ENCODE results near the gene RABGAP1L.
"Not testable (repeated sequence)": the region's sequence is repeated elsewhere in the genome, so short reads cannot be mapped to it uniquely, and the experiment has no call there.

The RABGAP1L gene

DNA sequence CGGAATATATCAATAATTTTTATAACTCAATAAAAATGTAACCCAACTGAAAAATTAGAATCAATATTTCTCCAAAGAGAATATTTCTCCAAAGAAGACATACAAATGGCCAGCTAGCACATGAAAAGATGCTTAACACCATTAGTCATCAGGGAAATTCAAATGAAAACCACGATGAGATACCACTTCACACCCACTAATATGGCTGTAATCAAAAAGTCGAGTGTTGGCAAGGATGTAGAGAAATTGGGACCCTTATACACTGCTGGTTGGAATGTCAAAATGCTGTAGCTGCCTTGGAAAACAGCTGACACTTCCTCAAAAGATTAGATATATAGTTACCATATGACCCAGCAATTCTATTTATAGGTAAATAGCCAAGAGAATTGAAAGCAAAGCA lies 421.5 kb downstream of the RABGAP1L start:
- Histone ChIP-seq H3K9me3 (no peaks in the 10 kb centered on the region), H3K4me1 (no peaks in the 10 kb centered on the region), H3K36me3 (no peaks in the 10 kb centered on the region), H3K27me3 (no peaks in the 10 kb centered on the region), H3K4me3 (ENCODE audit: low read depth, low read length) (no peak overlapping the region)
- TF ChIP-seq, protein P1, sequence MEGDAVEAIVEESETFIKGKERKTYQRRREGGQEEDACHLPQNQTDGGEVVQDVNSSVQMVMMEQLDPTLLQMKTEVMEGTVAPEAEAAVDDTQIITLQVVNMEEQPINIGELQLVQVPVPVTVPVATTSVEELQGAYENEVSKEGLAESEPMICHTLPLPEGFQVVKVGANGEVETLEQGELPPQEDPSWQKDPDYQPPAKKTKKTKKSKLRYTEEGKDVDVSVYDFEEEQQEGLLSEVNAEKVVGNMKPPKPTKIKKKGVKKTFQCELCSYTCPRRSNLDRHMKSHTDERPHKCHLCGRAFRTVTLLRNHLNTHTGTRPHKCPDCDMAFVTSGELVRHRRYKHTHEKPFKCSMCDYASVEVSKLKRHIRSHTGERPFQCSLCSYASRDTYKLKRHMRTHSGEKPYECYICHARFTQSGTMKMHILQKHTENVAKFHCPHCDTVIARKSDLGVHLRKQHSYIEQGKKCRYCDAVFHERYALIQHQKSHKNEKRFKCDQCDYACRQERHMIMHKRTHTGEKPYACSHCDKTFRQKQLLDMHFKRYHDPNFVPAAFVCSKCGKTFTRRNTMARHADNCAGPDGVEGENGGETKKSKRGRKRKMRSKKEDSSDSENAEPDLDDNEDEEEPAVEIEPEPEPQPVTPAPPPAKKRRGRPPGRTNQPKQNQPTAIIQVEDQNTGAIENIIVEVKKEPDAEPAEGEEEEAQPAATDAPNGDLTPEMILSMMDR (IDR thresholded peaks at IDR 0.05; ENCODE audit: low read depth, low read length), result no peak
- no peak for DNase-seq

DNA sequence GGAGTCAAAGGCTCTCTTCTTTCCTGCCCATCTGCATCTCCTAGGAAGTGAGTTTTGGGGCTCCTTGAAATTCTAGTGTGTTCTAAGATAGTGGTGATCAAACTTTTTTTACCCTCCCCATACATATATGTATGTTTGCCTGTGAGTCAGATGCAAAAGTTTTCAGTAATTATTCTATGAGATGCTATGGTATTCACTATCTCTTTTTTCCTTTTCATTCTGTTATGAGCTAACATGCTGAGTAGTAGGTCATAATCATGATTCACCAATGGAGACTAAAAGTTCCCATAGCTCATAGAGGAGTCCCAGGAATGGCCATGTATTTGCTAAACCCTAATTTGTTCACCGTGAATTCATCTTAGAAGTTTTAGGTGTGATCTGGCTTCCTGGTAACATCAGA lies 424.0 kb downstream of the RABGAP1L start:
- H3K4me3 ChIP-seq (ENCODE audit: low read depth, low read length), result no peak overlapping the region
- H3K27me3 ChIP-seq, result no peaks in the 10 kb centered on the region
- H3K36me3 ChIP-seq, result no peaks in the 10 kb centered on the region
- DNase-seq, result no peak
- H3K4me1 ChIP-seq, result no peaks in the 10 kb centered on the region
- TF ChIP-seq, protein P1 (IDR thresholded peaks at IDR 0.05; ENCODE audit: low read depth, low read length), result no peak
- H3K9me3 ChIP-seq, result no peaks in the 10 kb centered on the region

DNA sequence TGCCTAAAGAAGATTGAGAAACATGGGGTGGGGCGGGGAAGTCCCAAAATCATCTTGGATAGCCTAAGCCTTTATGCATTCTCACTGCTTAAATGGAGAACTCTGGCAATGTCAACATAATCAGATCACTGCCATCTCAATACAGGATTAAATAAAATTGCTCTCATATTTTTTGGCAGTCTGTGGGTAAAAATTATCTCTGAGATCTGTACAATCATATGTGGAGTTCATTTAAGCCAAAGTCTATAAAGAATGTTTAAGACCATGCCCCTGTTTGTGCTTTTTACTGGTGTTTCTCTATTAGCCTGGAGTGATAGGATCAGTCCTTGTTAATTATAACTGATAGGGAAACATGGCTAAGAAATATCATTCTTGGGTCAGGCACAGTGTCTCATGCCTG lies 424.8 kb downstream of the RABGAP1L start:
- no peak for DNase-seq
- Histone ChIP-seq H3K4me3 (ENCODE audit: low read depth, low read length) (no peak overlapping the region), H3K27me3 (no peaks in the 10 kb centered on the region), H3K4me1 (no peaks in the 10 kb centered on the region), H3K36me3 (no peaks in the 10 kb centered on the region), H3K9me3 (no peaks in the 10 kb centered on the region)
- TF ChIP-seq, protein P1 (IDR thresholded peaks at IDR 0.05; ENCODE audit: low read depth, low read length), result no peak

DNA sequence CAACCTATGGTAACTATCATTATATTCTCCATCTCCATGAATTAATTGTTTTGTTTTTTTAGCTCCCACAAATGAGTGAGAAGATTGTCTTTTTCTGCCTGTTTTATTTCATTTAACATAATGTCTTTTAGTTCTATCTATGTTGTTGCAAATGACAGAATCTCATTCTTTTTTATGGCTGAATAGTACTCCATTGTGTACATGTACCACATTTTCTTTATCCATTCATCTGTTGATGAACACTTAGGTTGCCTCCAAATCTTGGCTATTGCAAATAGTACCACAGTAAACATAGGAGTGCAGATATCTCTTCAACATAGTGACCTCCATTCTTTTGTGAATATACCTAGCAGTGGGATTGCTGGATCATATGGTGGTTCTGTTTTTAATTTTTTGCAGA lies 429.3 kb downstream of the RABGAP1L start:
- not testable (repeated sequence) for H3K4me3 ChIP-seq (ENCODE audit: low read depth, low read length); H3K4me1 ChIP-seq; H3K27me3 ChIP-seq; H3K36me3 ChIP-seq; H3K9me3 ChIP-seq; DNase-seq

DNA sequence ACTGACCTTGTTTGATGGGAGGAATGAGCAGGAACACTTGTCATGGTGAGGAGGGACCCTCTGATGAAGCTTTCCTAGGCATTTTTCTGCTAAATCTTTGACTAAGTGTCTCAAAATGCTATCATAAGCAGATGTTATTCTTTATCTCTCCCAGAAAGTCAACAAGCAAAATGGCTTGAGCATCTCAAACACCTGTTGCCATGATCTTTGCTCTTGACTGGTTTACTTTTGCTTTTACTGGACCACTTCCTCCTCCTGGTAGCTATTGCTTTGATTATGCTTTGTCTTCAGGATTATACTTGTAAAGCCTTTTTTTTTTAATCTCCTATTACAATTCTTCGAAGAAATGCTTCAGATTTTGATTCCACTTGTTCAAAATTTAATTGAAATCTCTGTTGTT lies 445.9 kb downstream of the RABGAP1L start:
- DNase-seq, result no peak
- Histone ChIP-seq H3K4me1 (no peaks in the 10 kb centered on the region), H3K9me3 (no peaks in the 10 kb centered on the region), H3K36me3 (no peaks in the 10 kb centered on the region), H3K4me3 (ENCODE audit: low read depth, low read length) (no peak overlapping the region), H3K27me3 (no peaks in the 10 kb centered on the region)
- TF ChIP-seq, protein P1 (IDR thresholded peaks at IDR 0.05; ENCODE audit: low read depth, low read length), result no peak

DNA sequence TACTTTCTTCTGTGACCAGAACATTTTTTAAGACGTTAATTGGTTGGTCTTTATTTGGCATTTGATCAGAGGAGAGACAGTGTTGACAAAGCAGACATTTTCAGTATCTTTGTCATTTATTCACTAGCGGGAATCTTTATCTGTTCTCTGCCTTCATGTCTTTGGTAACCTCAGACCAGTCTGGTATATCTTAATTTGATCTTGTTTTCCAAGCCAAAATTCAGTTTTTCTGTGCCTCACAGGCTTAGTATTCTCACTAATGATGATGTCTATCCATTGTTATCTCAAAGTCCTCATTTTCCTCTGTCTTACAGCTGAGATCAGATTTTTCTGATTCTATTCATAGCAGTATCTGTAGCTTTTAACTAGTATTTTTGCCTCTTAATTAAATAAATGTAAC lies 447.2 kb downstream of the RABGAP1L start:
- no peaks in the 10 kb centered on the region for H3K9me3 ChIP-seq
- no peaks in the 10 kb centered on the region for H3K27me3 ChIP-seq
- no peaks in the 10 kb centered on the region for H3K36me3 ChIP-seq
- TF ChIP-seq, protein P1 (IDR thresholded peaks at IDR 0.05; ENCODE audit: low read depth, low read length), result no peak
- no peak overlapping the region for H3K4me3 ChIP-seq (ENCODE audit: low read depth, low read length)
- no peaks in the 10 kb centered on the region for H3K4me1 ChIP-seq
- no peak for DNase-seq

DNA sequence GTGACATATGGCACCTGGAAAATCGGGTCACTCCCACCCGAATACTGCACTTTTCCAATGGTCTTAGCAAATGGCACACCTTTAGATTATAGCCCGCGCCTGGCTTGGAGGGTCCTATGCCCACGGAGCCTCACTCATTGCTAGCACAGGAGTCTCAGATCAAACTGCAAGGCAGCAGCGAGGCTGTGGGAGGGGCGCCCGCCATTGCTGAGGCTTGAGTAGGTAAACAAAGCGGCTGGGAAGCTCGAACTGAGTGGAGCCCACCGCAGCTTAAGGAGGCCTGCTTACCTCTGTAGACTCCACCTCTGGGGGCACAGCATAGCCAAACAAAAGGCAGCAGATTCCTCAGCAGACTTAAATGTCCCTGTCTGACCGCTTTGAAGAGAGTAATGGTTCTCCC lies 458.6 kb downstream of the RABGAP1L start:
- not testable (repeated sequence) for H3K4me1 ChIP-seq; H3K36me3 ChIP-seq; H3K9me3 ChIP-seq; DNase-seq; H3K4me3 ChIP-seq (ENCODE audit: low read depth, low read length); H3K27me3 ChIP-seq

Data from BE2C (cell line).